Erythroblast (primary cell): ENCODE results near the gene SYN1.
A peak's percentile ranks its signal among the peaks of the same experiment; 100 is the strongest.

Experiments used
- DNase-seq, 2 experiments: peaks; one replicate each; lab custom pipeline; 2025; lab: John Stamatoyannopoulos, UW
- GATA1 ChIP-seq: IDR thresholded peaks from 2 replicates; pipeline ENCODE4 v1.6.1; 2011; ENCODE audit warnings: low read depth, mild to moderate bottlenecking, control low read depth, low read length, moderate library complexity
- POLR2A ChIP-seq: IDR thresholded peaks from 2 replicates; pipeline ENCODE4 v1.6.1; 2011; ENCODE audit warnings: mild to moderate bottlenecking, low read length

Gene SYN1

GRCh38 chrX:47523713-47524166 lies 95.9 kb downstream of the SYN1 start:
- TF ChIP-seq GATA1: no peak
- no peak for DNase-seq

- peak; percentile 73 to 86 for DNase-seq
- TF ChIP-seq GATA1 (no peak), POLR2A (no peak)
Measured at GRCh38 chrX:47523297-47523696, 96.4 kb downstream of the SYN1 start.
